GM12891 (cell line): ENCODE results near the gene PCSK6.

ENCODE experiments used
- POLR2AphosphoS5 ChIP-seq: IDR thresholded peaks from 2 replicates; pipeline ENCODE4 v1.6.1; 2011; ENCODE audit warnings: low read depth, low read length, control low read depth
- TAF1 ChIP-seq: IDR thresholded peaks from 2 replicates; pipeline ENCODE4 v1.6.1; 2011; ENCODE audit warnings: low read depth, low read length, control low read depth

- no peak for TF ChIP-seq POLR2AphosphoS5
- TF ChIP-seq TAF1, result no peak
Measured at GRCh38 chr15:101322854-101323477, 166.5 kb downstream of the PCSK6 start.
